Anterior cingulate cortex (tissue), 58 donors: ENCODE results near the gene PACRG.
A peak's percentile ranks its signal among the peaks of the same experiment; 100 is the strongest.

Experiments
- DNase-seq, 58 donors: peaks; one replicate each; lab custom pipeline; 2025; lab: John Stamatoyannopoulos, UW

The PACRG gene

GRCh38 chr6:162921510-162922040 is 193.8 kb downstream of the PACRG start:
- DNase-seq = no peak

- DNase-seq = no peak
Measured at GRCh38 chr6:162922563-162923166, 194.9 kb downstream of the PACRG start.

GRCh38 chr6:162934844-162935243 is 207.1 kb downstream of the PACRG start:
- DNase-seq = no peak

- peak in 5 of 58 donors; percentile 7 to 25 (median 15) for DNase-seq
Measured at GRCh38 chr6:162940426-162940825, 212.7 kb downstream of the PACRG start.

GRCh38 chr6:162941128-162941527 is 213.4 kb downstream of the PACRG start:
- no peak for DNase-seq

- DNase-seq = no peak
Measured at GRCh38 chr6:162942866-162943265, 215.1 kb downstream of the PACRG start.

GRCh38 chr6:162943369-162943768 is 215.6 kb downstream of the PACRG start:
- no peak for DNase-seq

- DNase-seq = no peak
Measured at GRCh38 chr6:162951164-162951743, 223.5 kb downstream of the PACRG start.

GRCh38 chr6:162952423-162952822 is 224.6 kb downstream of the PACRG start:
- DNase-seq = no peak

- no peak for DNase-seq
Measured at GRCh38 chr6:162957062-162957461, 229.3 kb downstream of the PACRG start.

GRCh38 chr6:162960679-162961457 is 233.1 kb downstream of the PACRG start:
- DNase-seq = no peak

- DNase-seq = no peak
Measured at GRCh38 chr6:162962093-162962492, 234.3 kb downstream of the PACRG start.

GRCh38 chr6:162963861-162964260 is 236.1 kb downstream of the PACRG start:
- no peak for DNase-seq

- DNase-seq = peak in 1 of 58 donors; percentile 51
Measured at GRCh38 chr6:162964488-162965140, 236.8 kb downstream of the PACRG start.

- no peak for DNase-seq
Measured at GRCh38 chr6:162965366-162965765, 237.6 kb downstream of the PACRG start.

GRCh38 chr6:162970246-162970645 is 242.5 kb downstream of the PACRG start:
- no peak for DNase-seq

GRCh38 chr6:162971356-162971755 is 243.6 kb downstream of the PACRG start:
- DNase-seq = no peak

GRCh38 chr6:162973151-162973872 is 245.5 kb downstream of the PACRG start:
- DNase-seq = no peak

- peak in 2 of 58 donors; percentile 2 to 3 for DNase-seq
Measured at GRCh38 chr6:162973980-162974379, 246.2 kb downstream of the PACRG start.

- no peak for DNase-seq
Measured at GRCh38 chr6:162974685-162975084, 246.9 kb downstream of the PACRG start.
